ENCODE data around the gene ATRAID.

ATRAID gene

DNA sequence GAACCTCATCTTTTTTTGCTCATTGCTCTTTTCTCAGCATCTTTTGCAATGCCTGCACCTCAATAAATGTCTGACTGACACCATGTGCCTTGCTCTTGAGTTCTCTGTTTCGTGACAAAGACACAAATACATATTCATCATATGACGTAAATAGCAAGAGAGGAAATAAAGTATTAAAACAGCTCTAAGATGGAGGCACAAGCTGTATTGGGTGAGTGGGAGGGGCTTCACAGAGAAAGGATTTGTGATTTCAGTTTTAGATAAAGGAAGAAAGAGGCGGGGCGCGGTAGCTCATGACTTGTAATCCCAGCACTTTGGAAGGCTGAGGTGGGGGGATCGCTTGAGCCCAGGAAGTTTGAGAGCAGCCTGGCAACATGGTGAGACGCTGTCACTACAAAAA is 8.2 kb downstream of the ATRAID start:
- DNase-seq, result no peak

DNA sequence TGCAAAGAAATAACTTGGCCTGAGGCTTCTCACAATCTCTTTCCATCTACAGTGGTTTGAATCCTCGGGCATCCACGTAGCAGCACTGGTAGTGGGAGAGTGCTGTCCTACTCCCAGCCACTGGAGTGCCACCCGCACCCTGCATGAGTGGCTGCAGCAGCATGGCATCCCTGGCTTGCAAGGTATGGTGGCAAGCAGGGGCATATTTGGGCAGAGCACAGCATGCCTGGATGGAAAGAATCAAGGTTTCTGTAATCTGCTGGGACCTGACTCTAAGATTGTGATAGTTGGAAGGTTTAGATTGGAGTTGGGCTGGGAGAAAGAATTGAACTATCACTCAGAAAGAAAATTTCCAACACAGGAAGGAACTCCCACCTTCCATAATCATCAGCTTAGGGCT is 9.3 kb downstream of the ATRAID start:
- no peak for DNase-seq

DNA sequence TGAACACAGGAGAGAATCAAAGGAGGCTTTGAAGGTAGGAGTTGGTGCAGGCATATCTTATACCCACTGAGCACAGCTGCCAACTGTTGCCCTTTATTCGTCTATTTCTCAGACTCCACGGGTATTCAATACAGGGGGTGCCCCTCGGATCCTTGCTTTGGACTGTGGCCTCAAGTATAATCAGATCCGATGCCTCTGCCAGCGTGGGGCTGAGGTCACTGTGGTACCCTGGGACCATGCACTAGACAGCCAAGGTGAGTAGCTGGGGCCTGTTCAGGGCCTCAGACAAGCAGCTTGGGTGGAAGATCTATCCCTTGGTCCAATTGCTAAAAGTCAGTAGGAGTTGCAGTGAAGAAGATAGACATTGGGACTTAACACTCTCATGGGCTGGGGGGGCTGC is 10.6 kb downstream of the ATRAID start:
- DNase-seq, result no peak

DNA sequence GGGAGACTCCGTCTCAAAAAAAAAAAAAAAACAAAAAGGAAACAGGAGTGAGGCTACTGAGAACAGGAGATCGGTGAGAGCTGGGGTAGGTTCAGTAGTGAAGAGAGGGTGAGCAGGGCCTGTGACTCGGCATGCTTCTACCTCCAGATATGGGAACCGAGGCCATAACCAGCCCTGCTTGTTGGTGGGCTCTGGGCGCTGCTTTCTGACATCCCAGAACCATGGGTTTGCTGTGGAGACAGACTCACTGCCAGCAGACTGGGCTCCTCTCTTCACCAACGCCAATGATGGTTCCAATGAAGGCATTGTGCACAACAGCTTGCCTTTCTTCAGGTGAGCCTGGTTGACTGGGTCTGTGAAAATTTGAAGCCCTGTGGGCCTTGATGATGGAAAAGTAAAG is 11.6 kb downstream of the ATRAID start:
- DNase-seq, result no peak

DNA sequence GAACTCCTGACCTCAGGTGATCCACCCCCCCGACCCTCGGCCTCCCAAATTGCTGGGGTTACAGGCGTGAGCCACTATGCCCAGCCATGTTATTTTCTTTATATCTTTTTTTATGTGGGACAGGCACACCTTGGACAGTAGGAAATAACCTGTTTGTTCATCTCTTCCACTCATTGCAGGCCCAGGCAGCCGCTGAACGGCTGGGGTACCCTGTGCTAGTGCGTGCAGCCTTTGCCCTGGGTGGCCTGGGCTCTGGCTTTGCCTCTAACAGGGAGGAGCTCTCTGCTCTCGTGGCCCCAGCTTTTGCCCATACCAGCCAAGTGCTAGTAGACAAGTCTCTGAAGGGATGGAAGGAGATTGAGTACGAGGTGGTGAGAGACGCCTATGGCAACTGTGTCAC is 13.7 kb downstream of the ATRAID start:
- DNase-seq, result no peak

DNA sequence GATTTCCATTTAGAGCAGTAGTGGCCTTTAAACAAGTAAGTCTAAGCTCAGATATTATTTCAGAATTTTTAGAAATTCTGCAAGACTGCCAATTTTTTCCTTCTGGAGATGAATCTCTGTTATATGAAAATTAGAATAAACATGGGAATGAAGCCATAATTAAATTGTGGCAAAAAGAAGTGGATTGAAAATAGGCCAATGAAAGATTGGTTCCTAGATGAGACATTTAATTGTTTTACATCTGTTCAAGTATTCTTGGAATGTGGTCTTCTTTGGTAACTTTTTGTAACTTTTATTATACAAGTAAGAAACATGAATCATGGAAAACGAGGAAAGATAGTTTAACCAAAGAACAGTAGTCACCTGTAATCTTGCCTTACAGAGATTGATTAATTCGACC is 15.7 kb downstream of the ATRAID start:
- DNase-seq, result no peak

DNA sequence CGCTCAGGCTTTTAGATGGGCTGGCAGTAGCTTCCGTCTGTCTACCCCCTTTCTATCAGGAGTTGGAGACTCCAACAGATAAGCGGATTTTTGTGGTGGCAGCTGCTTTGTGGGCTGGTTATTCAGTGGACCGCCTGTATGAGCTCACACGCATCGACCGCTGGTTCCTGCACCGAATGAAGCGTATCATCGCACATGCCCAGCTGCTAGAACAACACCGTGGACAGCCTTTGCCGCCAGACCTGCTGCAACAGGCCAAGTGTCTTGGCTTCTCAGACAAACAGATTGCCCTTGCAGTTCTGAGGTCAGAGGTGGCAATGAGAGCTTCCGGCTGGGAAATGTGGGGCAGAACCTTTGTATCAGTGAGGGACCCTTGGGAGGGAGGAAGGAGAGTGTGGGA is 20.1 kb downstream of the ATRAID start:
- no peak for DNase-seq

DNA sequence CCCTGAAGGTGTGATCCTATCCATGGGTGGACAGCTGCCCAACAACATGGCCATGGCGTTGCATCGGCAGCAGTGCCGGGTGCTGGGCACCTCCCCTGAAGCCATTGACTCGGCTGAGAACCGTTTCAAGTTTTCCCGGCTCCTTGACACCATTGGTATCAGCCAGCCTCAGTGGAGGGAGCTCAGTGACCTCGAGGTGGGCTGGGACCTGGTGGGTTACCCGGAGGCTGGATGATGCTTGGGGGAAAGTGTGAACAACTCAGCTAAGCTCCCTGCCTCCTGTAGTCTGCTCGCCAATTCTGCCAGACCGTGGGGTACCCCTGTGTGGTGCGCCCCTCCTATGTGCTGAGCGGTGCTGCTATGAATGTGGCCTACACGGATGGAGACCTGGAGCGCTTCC is 21.5 kb downstream of the ATRAID start:
- DNase-seq, result no peak

DNA sequence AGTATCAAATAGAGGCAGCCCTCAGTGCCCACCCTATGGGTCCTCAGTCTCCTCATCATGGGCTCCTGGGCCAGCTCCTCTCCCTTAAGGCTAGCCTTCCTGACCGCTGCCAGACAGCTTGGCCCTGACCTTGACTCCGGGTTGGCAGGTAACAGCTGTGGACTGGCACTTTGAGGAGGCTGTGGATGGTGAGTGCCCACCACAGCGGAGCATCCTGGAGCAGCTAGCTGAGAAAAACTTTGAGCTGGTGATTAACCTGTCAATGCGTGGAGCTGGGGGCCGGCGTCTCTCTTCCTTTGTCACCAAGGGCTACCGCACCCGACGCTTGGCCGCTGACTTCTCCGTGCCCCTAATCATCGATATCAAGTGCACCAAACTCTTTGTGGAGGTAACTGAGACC is 24.3 kb downstream of the ATRAID start:
- DNase-seq, result no peak

DNA sequence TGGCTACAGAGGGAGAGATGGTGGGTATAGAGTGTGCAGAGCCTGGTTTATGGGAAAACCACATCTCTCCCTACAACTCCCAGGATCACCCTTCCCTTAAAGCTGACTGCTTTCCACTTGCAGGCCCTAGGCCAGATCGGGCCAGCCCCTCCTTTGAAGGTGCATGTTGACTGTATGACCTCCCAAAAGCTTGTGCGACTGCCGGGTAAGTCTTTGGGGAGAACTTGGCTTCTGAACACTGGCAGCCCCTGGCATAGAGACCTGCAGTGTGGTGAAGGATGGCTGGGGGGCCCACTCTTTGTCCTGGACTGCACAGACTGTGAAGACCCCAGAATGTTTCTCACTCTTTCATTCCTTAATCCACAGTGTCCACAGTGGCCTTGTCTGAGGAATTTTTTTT is 24.8 kb downstream of the ATRAID start:
- no peak for DNase-seq

DNA sequence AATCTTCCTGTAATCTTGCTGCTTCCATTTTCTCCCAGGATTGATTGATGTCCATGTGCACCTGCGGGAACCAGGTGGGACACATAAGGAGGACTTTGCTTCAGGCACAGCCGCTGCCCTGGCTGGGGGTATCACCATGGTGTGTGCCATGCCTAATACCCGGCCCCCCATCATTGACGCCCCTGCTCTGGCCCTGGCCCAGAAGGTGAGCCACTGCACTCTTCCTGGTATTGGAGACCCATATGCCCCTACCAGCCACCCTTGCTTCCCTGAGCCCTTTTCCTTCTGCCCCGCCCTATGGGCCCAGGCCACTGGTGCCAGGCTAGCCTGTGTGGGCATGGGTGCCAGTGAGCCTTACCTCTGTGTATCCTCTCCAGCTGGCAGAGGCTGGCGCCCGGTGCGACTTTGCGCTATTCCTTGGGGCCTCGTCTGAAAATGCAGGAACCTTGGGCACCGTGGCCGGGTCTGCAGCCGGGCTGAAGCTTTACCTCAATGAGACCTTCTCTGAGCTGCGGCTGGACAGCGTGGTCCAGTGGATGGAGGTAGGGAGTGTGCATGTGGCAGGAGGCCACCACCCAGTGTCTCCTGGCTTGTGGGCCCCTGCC is 25.6 kb downstream of the ATRAID start:
- DNase-seq, result no peak

DNA sequence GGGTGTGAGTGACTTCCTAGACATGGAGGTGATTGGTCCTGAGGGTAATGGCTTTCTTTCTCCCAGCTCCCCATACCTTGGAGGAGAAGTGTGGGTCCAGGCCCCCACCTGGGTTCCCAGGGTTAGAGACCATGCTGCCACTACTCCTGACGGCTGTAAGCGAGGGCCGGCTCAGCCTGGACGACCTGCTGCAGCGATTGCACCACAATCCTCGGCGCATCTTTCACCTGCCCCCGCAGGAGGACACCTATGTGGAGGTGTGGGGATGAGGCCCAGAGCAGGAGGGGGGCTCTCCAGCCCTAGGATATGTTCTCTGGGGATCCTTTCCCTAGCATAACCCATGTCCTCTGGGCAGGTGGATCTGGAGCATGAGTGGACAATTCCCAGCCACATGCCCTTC is 27.1 kb downstream of the ATRAID start:
- DNase-seq, result no peak

DNA sequence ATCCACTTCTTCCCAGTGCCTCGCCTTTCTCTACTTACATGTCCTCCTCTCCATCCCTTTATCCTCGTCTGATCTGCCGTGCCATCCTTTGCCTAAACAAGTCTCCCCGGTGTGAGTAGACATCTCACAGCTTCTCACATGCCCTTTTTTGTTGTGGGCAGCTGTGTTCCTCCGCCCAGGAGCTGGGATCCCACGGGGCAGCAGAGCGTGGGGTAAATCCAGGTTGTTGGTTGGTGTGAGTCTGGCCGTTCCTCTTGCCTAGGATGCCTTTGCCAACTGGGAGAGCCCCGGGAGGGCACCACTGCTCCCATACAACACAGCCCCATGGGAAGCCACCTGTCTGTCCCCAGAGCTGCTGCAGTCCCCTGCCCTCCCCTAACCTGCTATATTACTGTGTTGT is 28.6 kb downstream of the ATRAID start:
- no peak for DNase-seq

DNA sequence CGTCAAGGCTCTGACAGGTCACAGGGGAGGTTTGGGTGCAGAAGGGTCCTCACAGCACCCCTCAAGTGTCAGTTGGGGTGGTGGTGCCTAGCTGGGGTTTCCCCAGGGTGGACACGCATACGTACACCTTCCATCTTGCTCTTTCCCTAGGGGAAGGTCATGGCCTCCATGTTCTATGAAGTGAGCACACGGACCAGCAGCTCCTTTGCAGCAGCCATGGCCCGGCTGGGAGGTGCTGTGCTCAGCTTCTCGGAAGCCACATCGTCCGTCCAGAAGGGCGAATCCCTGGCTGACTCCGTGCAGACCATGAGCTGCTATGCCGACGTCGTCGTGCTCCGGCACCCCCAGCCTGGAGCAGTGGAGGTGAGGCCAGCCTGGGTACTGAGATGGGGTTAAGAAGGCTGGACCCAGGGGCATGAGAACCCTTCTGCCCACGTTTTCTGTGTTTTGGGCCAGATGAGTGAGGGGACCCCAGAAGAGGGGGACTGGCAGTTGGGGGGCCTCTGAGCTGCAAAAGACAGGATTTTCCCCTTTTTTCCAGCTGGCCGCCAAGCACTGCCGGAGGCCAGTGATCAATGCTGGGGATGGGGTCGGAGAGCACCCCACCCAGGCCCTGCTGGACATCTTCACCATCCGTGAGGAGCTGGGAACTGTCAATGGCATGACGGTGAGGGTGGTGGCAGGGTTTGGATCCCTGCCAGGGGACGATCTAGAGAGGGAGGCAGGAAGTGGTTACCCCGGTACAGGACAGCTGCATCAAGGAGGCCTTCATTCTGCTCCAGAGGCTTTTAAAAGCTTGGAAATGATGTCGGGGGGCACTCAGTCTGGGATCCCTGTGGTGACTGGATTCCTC is 30.1 kb downstream of the ATRAID start:
- no peak for DNase-seq

DNA sequence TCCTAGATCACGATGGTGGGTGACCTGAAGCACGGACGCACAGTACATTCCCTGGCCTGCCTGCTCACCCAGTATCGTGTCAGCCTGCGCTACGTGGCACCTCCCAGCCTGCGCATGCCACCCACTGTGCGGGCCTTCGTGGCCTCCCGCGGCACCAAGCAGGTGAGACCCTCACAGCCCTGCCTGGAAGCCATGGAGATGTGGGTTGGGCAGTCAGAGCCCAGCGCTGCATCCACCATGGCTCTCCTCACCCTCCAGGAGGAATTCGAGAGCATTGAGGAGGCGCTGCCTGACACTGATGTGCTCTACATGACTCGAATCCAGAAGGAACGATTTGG is 30.7 kb downstream of the ATRAID start:
- no peak for DNase-seq

DNA sequence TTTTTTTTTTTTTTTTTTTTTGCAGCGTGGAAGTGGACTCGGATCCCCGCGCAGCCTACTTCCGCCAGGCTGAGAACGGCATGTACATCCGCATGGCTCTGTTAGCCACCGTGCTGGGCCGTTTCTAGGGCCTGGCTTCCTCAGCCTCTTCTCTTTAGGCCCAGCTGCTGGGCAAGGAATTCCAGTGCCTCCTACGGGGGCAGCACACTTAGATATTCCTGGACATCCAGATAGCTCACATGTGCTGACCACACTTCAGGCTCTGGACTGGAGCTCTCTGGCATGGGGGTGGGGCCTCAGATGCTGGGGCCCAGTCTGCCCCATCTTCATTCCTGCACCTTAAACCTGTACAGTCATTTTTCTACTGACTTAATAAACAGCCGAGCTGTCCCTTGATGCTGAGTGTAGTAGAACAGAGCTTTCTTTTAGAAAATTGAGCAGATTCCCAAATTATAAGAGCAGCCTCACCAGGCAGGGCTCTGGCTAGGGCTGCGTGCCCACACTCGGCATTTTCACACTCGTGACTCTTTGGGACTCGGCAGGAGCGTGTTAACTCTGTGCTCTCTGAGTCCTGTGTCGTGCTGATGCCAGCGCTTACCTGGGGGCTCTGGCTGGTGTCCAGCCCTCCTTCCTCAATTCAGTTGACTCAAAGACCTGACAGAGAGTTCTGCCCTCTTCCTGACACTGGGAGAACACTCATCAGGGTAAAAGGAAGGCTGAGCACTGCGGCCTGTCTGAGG is 31.7 kb downstream of the ATRAID start:
- no peak for DNase-seq

DNA sequence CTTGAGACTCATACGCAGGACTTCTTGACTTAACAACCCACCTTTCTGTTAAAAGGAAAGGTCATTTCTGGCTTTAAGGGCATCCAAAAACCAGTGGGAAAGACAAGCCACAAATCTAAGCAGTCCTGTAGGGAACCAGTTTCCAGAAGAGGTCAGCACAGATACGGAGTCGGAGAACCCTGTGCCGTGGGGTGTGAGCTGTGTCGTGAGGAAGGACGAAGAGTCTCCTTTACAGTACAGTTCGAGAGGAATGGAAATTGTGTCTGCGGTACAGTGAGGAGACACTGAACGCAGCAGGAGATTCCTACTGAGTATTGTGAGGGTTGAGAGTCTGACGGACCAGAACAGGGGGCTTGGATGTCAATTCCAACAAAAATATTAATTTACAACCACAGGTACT is 33.3 kb downstream of the ATRAID start:
- no peak for DNase-seq

DNA sequence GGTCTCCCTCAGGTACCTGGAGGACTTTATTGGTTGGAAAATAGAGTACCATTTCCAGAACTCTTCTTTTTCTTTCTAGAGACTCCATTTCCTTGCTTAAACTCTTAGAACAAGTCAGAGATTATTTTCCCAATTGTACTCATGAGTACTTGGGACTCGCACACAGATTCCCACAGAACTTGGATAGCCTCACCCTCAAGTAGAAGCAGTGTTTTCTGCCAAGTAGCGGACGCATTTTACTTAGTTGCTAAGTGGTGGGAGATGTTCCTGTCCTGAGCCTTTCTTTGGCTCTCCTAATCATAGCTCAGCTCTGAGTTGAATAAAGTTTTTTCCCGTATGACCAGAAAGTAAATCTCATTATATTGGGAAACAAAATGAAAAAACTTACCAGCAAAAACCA is 33.8 kb downstream of the ATRAID start:
- DNase-seq, result no peak

DNA sequence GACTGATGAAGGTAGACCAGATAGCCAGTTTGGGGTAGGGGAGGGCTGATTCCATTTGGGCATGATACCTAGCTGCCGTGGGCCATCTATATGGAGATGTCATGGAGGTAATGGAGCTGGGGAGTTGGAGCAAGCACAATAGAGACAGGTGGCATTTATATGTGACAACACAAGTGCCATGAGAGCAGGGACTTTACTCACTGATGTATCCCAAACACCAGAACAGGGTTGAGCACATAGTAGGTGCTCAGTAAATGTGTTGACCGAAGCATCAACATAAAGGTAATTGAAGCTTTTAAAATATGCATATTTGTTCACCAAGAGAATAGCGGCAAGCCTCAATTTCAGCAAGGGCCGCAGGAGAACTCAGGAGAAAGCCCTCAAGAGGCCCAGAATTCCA is 36.1 kb downstream of the ATRAID start:
- no peak for DNase-seq

DNA sequence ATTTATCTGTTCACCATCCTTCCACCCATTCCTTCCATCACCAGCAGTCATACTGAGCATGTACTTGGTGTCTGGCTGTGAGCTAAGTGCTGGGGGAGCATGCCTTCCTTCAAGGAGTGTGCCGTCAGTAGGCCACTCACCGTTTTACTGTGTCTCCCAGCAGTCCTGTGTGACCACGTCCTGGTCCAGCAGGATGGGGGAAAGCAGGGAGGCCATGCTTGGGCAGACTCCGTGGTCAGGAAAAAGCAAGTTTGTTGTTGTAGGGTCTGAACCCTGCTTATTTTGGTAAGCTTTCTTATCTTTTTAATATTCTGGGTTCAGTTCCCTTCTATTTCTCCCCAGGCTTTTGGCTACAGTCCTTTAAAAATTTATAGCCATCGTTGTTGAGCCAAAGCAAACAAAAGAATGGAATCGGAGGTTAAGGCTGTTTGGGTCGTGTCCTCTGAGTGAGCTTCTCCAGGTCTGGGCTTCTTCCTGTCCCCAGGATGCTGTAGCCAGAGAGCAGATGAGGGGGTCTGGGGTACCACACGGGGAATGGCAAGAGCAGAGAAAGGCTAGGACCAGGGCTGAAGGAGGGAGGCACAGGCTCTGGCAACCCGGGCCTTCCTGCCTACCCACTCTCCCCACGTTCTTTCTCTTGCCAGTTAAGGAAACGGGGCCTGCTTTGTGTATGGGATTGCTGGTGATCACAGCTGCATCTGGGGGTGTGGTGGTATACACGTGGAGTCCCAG is 37.5 kb downstream of the ATRAID start:
- DNase-seq, result no peak

DNA sequence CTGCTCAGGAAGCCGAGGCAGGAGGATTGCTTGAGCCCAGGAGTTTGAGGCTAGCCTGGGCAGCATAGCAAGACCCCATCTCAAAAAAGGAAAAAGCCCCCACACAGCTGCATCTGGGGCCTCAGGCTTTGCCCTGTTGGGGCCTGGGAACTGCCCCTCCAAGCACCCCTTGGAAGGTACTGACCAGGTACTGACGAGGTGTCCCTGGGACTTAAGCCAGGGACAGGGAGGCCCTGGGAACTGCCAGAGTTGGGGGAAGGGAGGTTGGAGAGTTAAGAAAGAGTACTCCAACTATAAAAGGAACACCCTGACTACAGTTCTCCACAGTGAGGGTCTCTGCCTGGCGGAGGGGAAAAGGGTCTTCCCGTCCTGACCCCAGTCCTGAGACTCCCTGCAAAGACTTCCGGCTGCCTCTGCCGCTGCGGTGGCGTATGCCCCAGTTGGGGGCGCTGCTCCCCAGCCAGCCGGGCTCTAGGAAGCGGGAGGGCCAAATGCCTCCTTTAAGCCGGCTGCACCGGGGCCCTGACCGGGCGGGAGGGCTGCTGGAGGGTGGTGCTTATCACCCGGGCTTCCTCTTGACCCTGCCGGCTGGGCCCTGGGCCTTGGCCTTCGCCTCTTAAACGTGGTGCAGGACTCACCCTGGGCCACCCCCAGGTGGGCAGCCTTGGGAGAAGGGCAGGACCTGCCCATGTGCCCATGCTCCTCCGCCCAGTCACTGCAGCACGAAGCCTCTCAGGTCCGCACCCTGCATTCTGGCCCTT is 38.2 kb downstream of the ATRAID start:
- no peak for DNase-seq

DNA sequence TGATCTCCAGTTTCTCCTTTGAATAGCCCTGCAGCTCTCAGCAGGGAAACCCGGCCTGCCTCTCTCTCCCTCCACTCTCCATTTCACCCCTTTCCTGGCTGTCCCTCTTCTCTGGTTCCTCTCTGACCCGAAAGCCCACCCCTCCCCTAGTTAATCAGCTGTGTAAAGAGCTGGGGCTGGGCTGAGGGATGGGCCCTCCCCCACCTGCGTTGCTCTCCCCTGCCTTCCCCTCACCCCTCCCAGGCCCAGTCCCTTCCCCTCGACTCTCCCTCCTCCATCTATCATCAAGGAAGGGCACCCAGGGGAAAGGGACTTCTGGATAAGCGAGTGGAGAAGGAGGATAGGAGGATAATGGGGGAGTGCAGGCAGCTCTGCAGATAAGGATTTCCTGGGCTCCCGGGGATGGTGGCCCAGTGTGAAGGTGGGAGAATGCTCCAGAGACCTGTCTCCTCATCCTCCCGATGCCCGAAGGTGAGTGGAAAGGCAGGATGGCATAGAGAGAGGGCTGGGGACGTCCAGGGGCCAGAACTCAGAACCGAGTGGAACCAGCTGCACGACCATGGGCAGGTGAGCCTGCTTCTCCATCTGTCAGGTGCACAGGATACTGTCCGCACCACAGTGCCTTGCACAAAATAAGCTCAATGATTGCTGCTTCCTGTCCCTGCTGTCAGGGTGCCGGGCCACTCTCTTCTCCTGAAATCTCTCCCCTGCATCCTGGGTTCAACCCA is 39.0 kb downstream of the ATRAID start:
- no peak for DNase-seq
